Hematopoietic multipotent progenitor cell treated with erythropoietin and hydrocortisone succinate and interleukin-3 and kit ligand, for 6 days (in vitro differentiated cells): Measurements from ENCODE around the gene OSGIN1.
A peak's percentile ranks its signal among the peaks of the same experiment; 100 is the strongest.
"Not testable (repeated sequence)": the region's sequence is repeated elsewhere in the genome, so short reads cannot be mapped to it uniquely, and the experiment has no call there.

Experiments used
- DNase-seq: peaks from one replicate; pipeline ENCODE4 v3.0.0-alpha.2; 2015

OSGIN1 gene

DNA sequence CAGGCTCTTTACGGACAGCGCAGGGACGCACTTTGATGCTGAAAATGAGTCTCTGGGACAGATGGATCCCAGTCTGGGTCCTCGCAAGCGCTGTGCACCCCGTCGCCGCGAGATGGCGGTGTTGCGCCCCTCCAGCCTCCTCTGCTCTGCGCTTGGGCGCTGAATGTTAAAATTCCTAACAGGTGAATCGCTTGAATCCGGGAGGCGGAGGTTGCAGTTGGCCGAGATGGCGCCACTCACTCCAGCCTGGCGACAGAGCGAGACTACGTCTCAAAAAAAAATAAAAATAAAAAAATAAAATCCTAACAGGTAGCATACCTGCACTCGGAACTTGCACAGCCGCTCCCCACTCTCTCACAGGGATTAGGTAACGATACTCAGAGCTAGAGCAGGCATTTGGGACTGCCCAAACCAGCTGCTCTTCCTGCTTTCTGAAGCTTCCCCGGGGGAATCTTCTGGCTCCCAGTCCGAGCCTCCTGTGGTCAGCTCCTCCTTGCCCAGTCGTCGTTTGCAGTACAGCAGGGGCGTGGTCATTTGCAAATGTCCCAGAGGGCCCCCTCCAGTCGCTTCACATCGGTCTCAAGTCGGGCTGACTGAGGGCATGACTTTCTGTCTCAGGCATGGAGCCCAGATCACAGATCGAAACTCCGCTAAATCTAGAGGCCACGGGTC is 26.2 kb upstream of the OSGIN1 start:
- peak; percentile 70 for DNase-seq

DNA sequence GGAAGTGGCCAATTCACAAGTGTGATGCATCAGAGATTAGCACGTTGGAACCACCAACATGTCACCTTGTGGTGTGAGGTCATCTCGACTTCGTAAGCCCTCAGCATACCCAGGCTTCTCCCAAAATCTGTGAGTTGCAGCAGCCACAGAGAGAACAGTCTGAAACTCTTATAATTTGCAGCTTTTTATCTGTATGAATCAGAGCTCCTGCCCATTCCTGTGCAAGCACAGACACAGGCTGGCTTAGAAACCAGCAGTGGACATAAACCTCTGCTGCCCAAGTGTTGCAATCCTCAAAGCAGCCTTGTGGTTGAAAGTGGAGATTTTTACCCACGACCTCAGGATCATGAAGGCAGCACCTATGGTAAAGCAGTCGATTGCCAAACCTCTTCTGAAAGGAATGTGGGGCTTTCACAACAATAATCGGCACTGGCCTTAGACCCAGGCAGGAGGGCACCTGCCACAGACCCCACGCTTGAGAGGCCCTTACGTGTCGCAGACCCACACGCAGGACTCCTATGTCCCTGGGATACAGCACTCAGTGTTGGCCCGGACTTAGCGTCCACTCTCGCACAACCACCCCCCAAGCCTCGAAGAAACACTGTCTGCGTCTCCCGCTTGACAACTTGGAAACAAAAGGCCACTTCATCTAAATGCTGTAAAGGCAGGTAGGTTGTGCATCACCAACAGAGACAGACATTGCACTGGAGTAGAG is 24.5 kb upstream of the OSGIN1 start:
- no peak for DNase-seq

DNA sequence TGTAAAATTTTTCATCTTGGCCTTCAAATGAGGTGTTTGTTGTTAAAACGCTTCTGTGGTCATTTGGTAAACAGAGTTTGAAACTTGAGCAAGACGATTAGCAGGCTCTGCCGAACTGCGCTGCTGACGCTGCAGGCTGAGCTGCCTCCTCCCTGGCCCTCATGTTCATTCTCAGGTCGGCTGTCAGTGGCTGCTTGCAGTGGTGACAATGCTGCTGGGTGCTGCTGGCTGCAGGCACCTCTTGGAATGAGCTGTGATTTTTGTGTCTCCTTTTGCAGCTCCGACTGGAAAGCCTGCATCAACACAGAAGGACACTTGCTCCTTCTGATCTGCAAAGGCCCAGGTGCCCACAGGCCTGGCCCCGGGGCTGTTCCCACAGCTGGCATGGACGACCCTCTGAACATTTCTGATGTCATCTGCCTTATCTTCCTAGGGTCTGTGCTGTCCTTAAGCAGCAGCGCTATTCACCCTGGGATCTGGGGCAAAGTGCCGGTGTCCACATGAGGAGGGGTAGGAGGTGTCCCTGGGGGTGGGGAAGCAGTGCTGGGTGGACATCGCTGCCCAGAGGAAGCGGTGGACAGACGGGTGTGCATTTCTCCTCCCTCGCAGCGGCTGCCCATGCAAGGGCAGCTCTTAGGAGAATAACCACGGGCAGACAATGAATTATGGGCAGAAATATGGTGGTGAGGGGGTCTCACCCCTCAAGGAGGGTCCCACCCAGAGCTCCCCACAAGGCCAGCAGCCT is 23.1 kb upstream of the OSGIN1 start:
- DNase-seq = no peak

DNA sequence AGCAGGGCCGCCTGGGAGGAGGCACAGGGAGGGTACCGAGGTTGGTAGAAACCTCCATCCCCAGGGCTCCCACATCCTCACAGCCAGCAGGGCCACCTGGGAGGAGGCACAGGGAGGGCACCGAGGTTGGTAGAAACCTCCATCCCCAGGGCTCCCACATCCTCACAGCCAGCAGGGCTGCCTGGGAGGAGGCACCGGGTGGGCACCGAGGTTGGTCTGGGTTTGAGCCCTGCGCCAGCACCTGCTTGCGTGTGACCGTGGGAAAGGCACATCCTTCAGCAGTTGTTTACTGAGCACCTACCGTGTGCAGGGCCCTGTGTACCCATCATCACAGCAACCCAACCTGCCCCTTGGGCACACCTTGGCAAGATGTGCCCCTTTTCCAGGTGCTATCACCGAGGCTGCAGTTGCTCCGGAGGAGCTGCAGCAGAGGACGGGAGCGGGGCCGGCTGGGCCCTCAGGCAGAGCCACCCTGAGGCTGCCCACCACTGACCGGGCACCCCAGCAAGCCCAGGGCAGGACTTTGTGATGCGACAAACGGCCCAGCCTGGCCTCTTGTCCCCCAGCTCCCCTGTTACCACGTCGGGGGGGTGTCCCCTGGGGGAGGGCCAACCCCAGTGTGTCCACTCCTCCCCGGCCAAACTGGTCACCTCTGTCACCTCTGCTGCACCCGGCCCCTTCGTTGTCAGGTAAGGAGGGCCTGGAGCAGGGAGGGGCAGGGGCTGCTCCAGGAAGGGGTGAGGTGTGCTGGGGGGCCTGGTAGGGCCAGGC is 22.1 kb upstream of the OSGIN1 start:
- no peak for DNase-seq

DNA sequence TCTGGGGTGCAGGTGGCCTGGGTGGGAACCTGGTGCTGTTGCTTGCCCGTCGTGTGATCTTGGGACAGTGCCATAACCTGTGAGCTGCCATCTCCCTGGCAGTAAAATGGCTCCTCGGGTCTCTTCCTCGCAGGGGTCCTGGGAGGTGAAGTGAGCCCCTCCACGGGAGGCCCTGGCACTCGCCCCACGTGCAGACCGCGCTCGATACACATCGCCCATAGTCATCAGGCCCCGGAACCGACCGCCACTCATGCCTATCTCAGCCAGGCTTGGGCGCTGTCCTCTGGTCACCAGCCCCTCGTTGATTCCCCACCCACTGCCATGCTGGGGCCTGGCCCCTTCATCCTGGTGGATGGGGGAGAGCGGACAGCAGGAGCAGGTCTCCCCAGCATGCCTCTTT is 21.5 kb upstream of the OSGIN1 start:
- no peak for DNase-seq

DNA sequence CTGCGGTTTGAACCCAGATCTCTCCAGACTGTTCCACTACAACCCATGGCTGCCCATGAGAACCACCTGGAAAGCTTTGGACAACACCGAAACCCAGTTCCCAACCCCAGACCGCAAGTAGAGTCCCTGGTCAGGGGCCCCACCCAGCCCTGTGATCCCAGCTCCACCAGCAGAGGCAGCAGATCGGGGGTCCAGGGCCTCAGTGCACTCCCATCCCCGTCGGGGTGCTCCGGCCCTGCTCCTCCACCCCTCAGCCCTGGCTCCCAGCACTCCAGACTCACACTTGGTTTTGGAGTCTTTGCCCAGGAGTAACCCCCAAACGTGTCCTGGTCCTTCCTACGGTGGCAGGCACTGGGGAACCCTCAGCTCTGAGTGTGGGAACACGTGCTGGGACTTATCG is 20.7 kb upstream of the OSGIN1 start:
- DNase-seq = no peak

DNA sequence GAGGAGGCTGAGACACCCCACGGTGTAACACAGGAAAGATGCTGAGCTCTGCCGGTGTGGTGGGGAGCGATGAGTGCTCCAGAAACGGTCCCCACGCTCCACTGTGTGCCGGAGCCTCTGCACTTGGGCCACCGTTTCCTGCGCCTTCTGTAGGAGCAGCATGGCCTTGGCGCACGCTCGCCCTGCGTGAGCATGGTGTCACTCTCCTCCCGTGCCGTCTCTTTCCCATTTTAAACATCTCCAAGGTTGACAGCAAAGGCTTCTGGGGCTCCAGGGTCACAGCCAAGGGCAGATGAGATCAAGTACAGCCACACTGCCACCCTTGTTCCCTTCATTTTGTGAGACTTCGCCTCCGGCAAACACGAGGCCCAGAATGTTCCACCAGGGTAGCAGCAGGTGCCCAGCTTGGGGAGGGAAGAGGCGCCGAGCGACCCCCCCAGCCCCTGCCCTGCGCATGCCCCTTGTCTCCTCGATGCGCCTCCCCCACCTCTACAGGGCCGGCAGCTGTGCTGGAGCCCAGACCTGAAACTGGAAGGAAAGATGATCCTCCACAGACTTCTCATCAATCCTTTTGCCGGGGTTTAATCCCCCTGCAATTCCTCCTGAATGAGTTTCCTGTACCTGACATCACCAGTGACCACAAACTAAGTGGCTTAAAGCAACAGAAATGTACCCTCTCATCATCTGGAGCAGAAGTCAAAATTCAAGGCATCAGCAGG is 19.9 kb upstream of the OSGIN1 start:
- DNase-seq = no peak

DNA sequence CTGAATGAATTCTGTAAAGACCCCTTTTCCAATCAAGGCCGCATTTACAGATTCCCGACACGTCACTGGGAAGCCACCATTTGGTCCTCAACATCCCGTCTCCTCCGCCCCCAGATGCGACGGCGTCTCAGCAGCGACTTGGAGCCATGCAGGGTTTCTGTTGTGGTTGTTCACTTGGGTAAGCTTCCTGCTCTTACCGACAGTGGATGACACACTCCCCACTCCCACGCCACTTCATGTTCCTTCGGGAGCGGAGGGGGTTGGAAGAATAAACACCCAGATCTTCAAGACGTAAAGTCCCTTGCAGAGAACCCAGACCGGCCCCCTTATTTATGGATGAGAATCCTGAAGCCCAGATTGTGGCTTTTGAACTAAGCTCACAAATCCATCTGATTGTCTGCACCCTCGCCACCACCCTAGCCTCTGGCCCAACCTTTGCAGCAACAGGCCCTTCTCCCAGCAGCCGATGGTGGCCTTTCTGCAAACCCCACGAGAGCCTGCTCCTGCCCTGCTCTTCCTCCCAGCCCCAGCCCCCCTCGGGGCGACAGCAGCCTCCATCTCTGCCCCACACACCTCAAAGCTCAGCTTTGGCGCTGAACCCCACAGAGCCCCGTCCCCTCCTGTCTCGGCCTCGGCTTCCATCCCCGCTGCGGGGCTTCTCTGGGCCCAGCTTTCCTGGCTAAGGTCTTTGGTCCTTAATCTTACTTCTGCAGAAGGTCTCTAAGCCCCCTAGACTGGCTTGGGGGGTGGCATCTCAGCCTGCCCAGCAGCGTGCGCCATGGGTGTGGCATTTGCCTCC is 19.0 kb upstream of the OSGIN1 start:
- no peak for DNase-seq

DNA sequence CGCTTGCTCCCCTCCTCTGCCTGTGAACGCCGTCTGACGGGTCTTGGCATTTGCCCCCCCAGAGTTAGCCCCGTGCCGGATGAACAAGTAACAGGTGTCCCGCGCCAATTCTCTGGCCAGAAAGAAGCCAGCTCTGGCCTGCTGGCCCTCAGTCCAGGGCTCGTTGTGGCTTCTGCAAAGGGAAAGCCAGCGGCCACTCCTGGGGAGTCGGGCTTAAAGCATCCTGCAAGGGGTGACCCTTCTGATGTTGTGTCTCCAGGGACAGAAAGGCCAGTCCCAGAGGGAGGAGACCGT is 18.4 kb upstream of the OSGIN1 start:
- no peak for DNase-seq

DNA sequence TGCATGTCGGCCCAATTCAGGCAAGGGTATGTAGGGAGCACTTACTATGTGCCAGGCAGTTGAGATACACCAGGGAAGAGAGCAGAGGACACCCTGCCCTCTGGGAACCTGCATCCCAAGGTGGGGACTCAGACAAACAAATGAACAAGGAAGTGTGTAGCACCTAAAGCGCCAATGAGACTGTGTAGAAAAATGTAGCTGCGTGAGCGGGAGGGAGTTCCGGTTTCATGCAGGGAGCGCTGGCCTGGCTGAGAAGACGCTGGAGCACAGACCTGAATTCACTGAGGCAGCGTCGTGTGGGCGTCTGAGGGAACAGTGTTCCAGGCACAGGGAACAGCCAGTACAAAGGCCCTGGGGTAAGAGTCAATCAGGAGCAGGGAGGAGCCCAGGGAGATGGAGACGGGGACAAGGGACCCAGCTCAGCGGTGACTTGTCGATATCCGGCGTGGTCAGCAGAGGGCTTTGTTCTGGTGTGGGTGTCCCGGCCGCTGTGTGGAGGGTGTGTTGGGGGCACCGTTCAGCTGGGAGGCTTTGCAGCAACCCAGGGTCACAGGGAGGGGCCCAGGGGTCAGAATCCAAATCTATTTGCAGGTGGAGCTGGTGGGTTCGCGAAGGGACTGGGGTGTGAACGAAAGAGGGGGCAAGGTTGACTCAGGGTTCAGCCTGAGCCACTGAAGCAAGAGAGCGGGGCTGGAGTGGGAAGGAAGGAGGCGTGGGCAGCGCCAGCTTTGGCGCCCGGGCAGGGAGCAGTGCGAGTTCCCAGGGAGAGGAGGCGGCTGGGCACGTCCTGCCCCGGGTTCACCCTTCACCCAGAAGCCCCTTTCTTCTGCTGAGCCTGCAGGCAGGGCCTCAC is 17.8 kb upstream of the OSGIN1 start:
- no peak for DNase-seq

DNA sequence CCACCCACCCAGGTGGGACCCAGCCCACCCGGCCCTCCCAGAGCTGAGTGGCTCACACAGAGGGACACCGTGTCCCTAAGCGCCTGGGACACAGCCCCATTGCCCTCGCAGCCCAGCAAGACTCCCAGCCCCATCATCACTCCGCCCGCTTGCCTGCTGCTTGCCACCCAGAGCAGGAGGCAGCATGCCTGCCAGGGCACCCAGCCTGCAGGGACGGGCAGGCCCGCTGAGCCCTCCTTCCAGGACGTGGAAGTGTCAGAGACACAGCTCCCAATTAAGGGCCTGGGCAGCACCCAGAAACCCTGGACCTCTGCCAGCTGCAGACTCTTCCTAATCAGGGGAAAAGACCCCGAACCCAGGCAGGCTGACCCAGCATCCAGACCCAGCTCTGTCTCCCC is 17.2 kb upstream of the OSGIN1 start:
- DNase-seq = no peak

DNA sequence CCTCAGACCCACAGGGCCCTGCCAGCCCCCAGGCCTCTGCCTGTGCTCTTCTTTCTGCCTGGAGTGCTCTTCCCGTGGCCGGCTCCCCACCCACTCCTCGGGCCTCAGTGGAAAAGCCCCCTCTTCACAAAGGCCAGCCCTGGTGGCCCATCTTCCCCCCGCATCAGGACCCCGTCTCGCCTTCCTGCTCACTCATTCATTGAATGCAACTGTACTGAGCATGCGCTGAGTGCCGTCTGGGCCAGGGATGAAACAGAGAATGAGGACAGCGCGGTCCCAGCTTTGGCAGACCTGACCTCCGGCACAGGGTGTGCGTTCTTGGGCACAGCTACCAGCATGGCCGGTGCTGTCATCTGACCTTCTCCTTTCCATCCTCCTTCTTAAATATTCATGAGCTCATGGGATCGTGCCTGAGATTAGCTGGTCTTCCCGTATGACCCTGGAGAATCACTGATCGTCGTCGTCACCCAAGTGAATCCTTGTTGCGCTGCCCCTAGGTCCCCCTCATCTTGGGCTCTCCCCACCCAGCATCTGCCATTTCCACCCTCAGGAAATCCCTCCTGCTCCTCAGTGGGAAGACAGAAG is 16.4 kb upstream of the OSGIN1 start:
- DNase-seq = no peak

DNA sequence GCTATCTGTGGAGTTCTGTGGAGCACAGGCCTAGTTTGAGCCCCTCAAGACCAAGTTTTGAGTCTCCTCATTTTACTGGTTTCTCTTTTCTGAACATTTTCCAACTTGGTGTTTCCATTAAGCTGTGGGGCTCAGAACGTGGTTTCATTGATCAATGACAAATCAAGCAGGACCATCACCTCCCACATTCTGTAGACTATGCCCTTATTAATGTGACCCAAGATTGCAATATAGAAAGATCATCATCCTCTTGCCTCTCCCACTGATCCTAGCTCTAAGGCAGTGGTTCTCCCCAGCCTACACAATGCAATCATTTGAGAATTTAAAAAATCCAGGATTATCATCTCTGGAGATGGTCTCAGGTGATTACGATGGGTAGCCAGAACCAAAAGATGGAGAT is 15.8 kb upstream of the OSGIN1 start:
- no peak for DNase-seq

DNA sequence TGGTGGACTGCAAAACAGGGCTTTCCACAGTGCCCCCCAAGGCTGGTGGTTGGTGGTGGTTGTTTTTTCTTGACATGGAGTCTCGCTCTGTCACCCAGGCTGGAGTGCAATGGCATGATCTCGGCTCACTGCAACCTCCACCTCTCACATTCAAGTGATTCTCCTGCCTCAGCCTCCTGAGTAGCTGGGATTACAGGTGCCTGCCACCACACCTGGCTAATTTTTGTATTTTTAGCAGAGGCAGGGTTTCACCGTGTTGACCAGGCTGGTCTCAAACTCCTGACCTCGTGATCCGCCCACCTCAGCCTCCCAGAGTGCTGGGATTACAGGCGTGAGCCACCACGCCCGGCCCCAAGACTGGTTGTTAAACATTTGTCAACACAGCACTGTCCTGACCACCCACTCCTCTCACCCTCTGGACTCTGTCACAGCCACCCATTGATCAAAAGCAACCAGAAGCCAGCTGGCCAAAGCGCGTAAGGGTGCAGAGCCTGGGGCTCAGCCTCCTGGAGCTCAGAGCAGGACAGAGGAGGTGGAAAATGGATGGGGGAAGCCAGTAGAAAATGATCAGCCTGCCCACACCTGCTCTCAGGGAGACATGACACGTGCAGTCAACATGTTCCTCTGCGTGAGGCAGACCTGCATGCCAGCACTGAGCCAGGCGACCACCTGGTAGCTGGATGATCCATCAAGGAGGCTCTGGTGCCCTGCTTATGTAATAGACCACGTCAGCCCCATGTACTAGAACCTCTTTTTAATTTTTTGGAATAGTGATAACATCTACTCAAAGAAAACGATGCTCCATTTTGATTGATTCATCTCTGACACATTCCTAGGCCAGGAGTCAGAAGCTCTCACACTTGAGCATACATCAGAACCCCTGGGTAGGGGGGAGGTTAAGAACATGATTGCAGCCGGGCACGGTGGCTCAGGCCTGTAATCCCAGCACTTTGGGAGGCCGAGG is 14.8 kb upstream of the OSGIN1 start:
- DNase-seq = no peak

DNA sequence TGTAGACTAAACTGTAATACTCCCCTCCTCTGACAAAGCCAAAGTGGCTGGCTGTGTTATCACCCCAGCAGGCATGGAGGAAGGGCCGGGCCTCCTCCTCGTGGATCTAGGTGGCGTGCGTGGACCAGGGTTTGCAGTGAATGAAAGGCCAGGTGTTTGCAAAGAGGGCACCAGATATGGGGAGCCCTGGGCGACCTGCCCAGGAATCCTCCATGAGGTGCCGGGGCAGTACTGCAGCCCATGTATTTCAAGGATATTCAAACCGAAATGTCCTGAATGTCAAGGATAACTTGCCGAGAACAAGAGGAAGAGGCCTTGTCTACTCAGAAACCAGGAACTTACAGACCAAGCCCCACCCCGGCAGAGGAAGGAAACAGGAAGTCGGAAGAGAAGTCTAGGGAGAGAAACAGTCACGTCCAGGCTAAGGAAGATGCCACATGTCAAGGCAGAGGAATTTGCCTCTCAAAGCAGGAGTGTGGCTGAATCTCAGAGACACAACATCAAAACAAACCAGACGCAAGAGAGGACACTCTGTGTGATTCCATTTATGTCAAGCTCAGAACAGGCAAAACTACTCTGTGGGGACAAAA is 13.7 kb upstream of the OSGIN1 start:
- DNase-seq = no peak

DNA sequence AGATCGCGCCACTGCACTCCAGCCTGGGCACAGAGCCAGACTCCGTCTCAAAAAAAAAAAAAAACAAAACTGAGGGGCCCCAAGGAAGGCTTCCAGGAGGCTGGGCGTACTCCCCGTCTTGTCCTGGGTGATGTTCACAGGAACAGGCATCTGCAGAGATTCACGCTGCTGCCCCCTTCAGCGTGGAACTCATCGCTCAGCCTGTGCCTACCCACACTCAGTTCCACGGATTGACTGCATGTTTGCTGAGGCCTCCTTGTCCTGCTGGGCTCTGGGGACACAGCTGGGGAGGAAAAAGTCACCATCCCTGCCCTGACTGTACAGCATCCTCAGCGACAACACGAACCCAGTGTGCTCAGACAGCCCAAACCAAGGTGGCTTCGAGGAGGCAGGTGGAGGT is 12.9 kb upstream of the OSGIN1 start:
- no peak for DNase-seq

DNA sequence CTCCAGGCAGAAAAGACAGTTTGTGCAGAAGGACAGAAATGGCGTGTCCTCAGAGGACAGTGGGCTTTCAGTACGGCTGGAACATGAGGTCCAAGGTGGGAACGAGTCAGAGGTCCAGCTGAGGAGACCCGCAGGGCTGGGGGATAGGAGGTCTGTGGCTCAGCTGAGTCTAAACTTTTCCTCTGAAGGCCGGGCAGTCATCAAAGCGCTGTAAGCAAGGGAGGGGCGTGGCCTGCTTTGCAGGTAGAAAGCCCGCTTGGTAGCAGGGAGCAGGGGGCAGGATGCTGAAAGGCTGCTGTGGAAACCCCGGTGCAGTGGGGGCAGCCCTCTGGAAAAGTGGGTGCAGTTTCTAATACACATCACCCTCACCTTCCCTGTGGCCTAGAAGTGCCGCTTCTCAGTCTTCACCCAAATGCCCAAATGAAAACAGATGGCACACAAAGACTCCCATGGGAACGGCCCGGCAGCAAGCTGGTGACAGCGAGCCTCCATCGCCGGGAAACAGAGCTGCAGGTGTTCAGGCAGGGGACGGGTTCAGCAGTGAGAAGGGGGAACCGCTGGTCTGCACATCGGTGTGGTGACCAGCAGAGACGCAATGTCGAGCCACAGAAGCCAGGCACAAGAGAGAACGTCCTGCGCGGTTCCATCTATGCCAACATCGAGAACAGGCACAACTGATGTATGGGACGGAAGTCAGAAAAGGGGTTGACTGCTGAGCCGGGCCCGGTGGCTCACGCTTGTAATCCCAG is 12.2 kb upstream of the OSGIN1 start:
- no peak for DNase-seq

DNA sequence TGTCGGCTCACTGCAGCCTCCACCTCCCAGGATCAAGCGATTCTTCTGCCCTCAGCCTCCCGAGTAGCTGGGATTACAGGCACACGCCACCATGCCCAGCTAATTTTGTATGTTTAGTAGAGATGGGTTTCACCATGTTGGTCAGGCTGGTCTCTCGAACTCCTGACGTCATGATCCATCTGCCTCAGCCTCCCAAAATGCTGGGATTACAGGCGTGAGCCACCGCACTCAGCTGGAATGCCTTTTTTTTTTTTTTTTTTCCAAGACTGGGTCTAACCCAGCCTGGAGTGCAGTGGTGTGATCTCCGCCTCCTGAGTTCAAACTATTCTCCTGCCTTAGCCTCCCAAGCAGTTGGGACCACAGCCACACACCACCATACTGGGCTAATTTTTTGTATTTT is 11.5 kb upstream of the OSGIN1 start:
- DNase-seq = not testable (repeated sequence)
